Measurements from ENCODE around the gene RNF123.

The RNF123 gene

DNA sequence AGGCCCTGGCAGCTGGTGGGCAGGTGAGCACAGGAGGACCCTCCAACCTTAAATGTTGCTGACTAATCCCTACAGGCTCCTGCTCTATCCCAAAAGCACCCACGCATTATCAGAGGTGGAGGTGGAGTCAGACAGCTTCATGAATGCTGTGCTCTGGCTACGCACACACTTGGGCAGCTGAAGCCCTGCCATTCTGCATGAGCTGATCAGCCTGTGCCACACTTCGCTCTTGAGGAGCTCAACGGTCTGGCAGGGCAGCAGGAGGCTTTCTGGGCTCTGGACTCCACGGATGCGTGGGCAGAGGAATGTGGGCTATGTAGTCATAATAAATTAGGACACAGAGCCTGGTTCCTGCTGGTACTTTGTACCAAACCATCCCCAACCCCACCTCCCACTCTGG is 6.2 kb upstream of the RNF123 start:
- TF ChIP-seq, protein P1, sequence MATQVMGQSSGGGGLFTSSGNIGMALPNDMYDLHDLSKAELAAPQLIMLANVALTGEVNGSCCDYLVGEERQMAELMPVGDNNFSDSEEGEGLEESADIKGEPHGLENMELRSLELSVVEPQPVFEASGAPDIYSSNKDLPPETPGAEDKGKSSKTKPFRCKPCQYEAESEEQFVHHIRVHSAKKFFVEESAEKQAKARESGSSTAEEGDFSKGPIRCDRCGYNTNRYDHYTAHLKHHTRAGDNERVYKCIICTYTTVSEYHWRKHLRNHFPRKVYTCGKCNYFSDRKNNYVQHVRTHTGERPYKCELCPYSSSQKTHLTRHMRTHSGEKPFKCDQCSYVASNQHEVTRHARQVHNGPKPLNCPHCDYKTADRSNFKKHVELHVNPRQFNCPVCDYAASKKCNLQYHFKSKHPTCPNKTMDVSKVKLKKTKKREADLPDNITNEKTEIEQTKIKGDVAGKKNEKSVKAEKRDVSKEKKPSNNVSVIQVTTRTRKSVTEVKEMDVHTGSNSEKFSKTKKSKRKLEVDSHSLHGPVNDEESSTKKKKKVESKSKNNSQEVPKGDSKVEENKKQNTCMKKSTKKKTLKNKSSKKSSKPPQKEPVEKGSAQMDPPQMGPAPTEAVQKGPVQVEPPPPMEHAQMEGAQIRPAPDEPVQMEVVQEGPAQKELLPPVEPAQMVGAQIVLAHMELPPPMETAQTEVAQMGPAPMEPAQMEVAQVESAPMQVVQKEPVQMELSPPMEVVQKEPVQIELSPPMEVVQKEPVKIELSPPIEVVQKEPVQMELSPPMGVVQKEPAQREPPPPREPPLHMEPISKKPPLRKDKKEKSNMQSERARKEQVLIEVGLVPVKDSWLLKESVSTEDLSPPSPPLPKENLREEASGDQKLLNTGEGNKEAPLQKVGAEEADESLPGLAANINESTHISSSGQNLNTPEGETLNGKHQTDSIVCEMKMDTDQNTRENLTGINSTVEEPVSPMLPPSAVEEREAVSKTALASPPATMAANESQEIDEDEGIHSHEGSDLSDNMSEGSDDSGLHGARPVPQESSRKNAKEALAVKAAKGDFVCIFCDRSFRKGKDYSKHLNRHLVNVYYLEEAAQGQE (IDR thresholded peaks at IDR 0.05; ENCODE audit: insufficient read depth in 1 of 2, low read depth in 2 of 2, low read length in 2 of 2) = no peak
- TF ChIP-seq TAF1 (IDR thresholded peaks at IDR 0.05; ENCODE audit: borderline replicate concordance, insufficient read depth, low read length) (no peak), SIN3A (IDR thresholded peaks at IDR 0.05; ENCODE audit: borderline replicate concordance, insufficient read depth, low read length) (no peak), POLR2AphosphoS5 (IDR thresholded peaks at IDR 0.05; ENCODE audit: low read depth, low read length) (no peak), FOXP2 (optimal IDR thresholded peaks at IDR 0.05; ENCODE audit: borderline replicate concordance, extremely low read depth, extremely low read length, insufficient read depth) (no peak)

DNA sequence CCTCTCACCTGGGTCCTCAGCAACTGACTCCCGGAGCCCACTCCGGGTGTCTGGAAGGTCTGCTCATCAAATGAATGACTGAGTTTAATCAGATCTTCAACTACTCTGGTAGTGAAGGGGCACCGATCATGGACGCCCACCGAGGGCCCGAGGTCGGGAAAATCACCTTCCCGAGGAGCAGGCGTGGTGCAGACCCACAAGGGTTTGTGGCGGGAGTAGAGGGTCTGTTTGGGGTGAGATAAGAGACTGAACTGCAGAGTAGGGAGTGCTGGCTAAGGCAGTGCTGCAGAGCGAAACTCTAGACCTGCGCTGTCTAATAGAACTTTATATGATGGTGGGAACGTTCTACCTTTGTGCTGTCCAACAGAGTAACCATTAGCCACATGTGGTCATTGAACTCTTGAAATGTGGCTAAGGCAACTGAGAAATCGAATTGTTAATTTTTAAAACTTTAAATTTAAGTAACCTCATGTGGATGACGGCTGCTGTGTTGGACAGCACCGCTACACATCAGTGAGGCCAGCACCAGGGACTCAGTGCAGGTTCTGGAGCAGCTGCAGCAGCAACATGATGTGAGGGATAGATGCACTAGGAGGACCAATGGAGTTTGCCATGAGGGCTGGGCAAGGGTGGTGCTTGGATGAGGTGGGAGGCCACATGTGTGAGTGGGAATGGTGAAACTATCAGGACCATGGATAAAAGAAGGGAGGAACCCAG is 709 bp downstream of the RNF123 start:
- TF ChIP-seq, protein P1 (IDR thresholded peaks at IDR 0.05; ENCODE audit: insufficient read depth in 1 of 2, low read depth in 2 of 2, low read length in 2 of 2) = 0 out of 4 replicates have a peak, but pooled peaks of 1 of the 2 experiments have one; percentile 50

- TF ChIP-seq POLR2AphosphoS5 (IDR thresholded peaks at IDR 0.05; ENCODE audit: low read depth, low read length) (no peak), TAF1 (IDR thresholded peaks at IDR 0.05; ENCODE audit: borderline replicate concordance, insufficient read depth, low read length) (no peak), FOXP2 (optimal IDR thresholded peaks at IDR 0.05; ENCODE audit: borderline replicate concordance, extremely low read depth, extremely low read length, insufficient read depth) (no peak), SIN3A (IDR thresholded peaks at IDR 0.05; ENCODE audit: borderline replicate concordance, insufficient read depth, low read length) (no peak)
- TF ChIP-seq, protein P1 (IDR thresholded peaks at IDR 0.05; ENCODE audit: insufficient read depth in 1 of 2, low read depth in 2 of 2, low read length in 2 of 2) = no peak
Observed at GRCh38 chr3:49699281-49699979, 10.1 kb downstream of the RNF123 start.

DNA sequence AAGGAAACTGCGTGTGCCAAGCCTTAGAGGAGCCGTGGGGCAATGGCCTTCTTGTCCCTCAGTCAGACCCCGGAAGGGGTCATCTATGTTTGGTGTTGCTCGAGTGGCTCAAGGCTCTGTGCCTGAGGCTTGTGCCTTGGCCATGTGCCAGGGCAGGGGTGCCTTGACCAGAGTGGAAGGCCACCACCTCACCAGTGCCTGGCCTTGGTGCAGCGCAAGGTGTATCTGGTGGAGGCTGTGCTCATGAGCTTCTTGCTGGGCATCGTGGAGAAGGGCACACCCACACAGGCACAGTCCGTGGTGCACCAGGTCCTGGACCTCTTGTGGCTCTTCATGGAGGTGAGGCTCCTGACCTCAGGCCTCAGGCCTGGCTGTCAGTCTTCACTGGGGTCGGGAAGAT is 10.7 kb downstream of the RNF123 start:
- TF ChIP-seq SIN3A (IDR thresholded peaks at IDR 0.05; ENCODE audit: borderline replicate concordance, insufficient read depth, low read length) (no peak), POLR2AphosphoS5 (IDR thresholded peaks at IDR 0.05; ENCODE audit: low read depth, low read length) (no peak), FOXP2 (optimal IDR thresholded peaks at IDR 0.05; ENCODE audit: borderline replicate concordance, extremely low read depth, extremely low read length, insufficient read depth) (no peak)

DNA sequence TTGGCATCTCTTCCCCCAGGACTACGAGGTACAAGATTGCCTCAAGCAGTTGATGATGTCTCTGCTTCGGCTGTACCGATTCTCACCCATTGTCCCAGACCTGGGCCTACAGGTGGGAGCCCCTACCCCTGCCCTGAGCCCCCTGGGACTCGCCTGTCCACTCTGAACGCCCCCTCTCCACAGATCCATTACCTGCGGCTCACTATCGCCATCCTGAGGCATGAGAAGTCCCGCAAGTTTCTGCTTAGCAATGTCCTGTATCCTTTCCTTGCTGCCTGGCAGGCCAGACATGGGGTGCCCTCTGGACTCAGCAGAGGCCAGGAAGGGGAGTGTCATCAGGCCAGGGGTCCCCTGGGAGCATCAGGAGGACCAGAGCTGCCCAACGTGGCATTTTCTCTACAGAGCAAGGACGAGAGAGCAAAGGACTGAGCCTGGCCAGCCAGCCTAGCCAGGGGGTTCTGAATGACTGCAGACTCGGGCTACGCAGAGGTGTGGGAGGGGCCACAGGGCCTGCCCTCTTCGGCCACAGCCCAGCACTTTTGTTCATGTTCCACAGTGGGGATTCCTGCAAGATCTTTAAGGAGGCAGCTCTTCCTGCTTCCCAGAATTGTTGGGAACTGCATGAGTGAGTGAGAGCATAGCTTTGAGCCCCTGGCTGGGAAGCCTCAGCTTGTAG is 11.2 kb downstream of the RNF123 start:
- TF ChIP-seq FOXP2 (optimal IDR thresholded peaks at IDR 0.05; ENCODE audit: borderline replicate concordance, extremely low read depth, extremely low read length, insufficient read depth) (no peak), TAF1 (IDR thresholded peaks at IDR 0.05; ENCODE audit: borderline replicate concordance, insufficient read depth, low read length) (no peak), POLR2AphosphoS5 (IDR thresholded peaks at IDR 0.05; ENCODE audit: low read depth, low read length) (no peak), SIN3A (IDR thresholded peaks at IDR 0.05; ENCODE audit: borderline replicate concordance, insufficient read depth, low read length) (no peak)
- TF ChIP-seq, protein P1 (IDR thresholded peaks at IDR 0.05; ENCODE audit: insufficient read depth in 1 of 2, low read depth in 2 of 2, low read length in 2 of 2) = no peak

Measured in PFSK-1 (cell line).